HG03432 (cell line): ENCODE data around the gene STK4.

Experiments used
- ATAC-seq: cut with Tn5 transposase; IDR thresholded peaks from one replicate; pipeline ENCODE4 v1.9.1; 2021; ENCODE audit warnings: mild to moderate bottlenecking, moderate library complexity; ENCODE audit not compliant: unreplicated experiment

STK4 gene

DNA sequence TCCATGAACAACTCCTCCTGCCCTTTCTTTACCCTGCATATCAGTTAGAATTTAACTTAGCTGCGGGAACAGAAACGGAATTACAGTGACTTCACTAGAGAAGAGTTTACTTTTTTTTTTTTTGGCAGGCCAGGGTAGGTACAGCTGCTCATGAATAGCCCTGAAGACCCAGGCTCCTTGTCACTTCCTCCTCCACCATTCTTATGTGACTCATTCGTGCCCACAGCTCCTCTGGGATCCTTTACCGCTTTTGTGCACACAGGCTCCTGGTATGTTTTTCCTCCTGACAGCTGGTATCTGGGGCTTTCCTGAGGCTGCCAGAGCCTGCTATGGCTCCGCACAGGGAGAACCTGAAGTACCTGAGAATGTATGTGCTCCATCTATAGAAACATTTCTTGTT, 138.5 kb downstream of the STK4 start:
- ATAC-seq = no peak

DNA sequence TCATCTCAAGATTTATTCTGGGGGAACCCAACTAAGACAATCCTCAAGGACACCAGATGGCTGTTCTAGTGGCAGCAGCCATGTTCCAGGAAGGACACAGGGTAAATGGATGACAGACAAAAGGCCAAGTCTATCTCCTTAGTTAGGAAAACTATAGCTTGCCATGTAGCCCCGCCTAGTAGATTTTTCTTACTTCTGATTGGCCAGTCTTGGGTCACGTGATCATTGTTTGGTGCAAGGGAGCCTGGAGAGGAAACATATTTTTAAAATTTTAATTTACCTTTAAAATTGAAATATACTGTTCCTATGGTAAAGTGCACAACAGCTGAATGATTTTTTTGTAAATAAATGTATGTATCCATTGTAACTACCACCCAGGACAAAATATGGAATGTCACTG, 139.0 kb downstream of the STK4 start:
- no peak for ATAC-seq

DNA sequence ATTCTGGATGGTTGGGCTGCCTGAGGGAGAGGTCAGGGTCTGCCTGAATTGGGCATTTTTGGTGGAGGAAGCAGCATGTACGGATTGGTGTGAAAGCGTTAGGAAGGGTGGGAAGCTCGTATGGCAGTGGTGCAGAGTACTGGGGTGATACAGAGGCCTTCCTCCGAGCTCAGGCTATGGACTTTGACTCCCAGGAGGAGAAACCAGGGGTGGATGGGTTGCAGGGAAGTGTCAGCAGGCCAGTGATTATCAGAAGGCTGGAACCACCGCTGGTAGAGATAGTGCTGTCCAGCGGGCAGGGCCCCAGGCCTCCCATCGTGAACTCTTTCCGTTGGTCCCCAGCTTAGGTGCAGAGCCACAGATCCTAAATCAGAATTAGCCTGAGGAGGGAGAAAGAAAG, 143.3 kb downstream of the STK4 start:
- ATAC-seq = no peak

DNA sequence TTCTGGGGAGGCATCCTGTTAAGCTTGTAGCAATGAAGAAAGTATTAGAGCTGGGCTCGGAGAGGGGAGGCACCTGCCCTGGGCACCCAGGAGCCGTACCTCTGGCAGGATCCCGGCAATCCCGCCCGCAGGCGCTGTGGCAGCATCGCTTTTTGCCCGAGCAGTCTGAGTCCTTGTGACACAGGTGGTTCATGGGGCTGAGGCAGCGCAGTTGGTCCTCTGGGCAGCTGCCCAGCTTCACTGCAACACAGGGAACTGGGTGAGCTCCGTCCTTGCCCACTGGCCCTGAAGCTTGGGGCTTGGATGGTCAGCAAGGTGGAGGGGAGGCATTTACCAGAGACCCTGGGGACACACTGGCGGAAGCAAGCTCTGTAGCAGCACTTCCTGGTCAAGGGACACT, 144.0 kb downstream of the STK4 start:
- no peak for ATAC-seq

DNA sequence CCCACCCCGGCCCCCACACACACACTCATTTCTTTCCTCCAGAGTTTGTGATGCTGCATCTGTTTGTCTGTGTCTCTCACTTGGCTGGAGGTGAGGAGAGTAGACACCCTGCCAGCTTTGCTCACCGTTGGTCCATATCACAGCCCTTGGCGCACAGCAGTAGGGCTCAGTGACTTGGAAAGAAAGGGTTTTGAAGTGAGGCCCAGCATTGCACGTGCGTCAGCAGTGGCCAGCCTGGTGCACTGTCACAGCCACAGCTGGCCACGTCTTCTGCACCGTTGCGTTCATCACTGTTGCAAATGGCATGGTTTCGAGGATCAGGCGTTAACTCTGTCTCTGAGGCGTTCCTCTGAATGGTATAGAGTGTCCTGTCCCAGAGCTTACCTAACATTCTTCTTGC, 145.0 kb downstream of the STK4 start:
- no peak for ATAC-seq

DNA sequence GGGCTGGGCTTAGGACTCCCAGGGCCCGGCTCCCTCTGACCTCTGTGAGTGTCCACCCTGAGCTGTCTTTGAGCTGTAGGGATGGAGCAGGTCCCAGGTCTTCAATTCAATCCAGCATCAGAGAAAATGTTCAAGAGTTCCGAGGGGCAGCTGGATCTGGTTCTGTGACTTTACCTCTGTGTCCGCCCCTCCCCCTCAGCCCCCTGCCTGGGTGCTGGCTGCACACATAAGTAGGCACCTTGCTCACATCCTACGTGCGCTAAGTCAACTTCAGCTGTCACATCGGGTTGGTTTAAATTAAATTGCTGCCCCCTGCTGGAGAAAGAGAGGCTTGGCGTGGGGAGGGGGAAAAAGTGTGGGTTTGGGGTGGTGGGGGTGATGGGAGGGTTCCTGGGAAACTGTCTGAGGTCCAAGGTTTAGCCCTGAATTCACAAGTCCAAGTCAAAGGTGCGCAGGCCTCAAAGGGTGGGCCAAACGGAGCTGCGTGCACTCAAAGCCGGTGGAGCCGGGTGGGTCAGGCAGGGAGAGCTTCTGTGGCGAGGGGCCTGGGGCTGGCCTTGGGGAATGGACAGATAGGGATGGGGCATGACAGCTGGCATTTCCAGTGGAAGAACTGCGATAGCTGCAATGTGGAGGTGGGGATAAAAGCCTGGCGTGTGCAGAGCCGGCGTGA, 145.6 kb downstream of the STK4 start:
- no peak for ATAC-seq

DNA sequence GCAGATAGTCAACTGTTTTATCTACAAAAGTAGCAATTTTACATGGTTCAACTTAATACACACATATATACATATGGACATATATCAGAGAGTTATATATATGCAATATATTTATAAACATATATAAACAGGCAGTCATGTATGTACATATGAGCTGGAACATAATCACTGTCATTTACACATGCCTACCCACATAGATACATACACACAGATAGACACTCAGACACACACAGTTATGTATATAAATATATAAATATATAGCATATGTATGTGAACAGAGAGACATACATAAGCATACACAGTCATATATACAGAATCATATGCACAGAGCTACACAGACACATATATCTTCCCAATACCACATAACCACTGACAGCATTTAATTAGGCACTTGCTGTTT, 146.4 kb downstream of the STK4 start:
- no peak for ATAC-seq

DNA sequence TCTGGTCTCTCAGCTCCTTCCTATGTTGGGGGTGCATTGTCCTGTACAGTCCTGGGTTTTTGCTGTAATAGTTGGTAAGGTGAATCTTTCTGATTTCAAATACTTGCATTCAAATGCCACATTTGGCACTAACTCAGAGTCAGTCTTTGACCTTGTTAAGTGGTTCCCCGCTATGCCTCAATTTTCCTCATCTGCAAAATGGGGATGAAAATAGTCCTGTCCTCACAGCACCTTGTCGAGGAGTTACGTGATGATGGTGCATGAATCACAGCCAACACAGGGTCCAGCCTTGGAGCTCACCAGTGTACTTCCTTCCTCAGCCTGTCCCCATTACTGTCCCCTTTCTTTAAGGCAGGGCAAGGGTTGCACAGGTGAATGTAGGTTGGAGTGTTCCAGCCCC, 147.6 kb downstream of the STK4 start:
- no peak for ATAC-seq

DNA sequence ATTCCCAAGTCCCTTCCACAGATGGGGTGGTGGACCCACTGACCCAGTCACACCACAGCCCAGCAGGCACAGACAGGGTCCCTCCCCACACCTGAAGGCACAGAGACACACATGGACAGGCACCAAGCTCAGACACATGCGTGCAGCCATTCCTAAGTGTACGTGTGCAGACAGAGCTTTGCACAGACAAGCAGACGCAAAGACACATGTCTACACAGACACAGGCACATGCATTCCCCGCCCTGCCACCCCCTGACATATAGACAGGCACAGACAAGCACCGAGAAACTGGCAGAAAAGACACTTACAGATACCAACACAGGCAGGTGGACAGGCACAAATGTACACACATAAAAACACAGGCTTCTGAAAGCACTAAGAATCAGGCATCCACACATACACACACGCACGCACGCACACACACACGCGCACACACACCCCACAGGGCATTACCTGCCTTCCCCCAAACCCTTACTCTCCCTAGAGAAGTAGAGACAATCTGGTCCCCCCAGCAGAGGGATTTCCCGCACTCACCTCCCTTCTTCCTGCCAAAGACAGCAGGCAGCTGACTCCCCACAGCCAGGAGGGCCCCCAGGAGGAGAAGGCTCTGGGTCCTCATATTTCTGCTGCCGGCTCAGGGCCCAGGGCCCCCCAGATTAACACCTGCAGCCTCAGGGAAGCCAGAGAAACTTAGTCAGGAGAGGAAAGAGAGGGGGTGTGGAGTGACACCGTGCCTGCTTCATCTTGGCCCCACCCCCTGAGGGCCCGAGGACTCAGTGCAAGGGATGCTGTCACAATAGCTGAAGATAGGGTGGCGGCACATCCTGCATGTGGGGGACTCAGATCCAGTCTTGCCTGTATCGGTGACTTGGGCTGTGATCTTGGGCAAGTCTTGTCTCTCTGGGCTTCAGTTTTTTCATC, 148.4 kb downstream of the STK4 start, which contains the start of gene WFDC5:
Gene WFDC5, minus strand, starts transcription at position 710 of the 921 bp plus-strand sequence. Its CDS starts 91 bp downstream, at position 619.
- ATAC-seq = no peak

DNA sequence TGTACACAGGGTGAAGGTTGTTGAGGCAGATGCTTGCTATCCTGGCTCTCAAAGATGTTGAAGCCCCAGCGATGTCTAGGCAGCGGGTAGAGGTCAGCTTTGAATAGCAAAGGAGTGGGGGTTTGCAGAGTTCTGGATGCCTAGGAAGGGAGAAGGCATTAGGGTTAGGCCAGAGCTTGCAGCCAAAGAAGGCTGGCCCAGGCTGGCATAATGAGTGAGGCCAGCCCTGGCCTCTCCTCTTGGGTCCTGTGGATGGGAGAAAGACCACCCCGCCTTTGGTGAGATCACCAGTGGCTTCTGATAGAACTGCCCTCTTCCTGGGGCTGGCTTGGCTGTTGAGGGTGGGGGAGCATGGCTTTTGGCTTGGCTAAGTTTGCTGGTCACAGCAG, 149.1 kb downstream of the STK4 start:
- ATAC-seq = no peak

DNA sequence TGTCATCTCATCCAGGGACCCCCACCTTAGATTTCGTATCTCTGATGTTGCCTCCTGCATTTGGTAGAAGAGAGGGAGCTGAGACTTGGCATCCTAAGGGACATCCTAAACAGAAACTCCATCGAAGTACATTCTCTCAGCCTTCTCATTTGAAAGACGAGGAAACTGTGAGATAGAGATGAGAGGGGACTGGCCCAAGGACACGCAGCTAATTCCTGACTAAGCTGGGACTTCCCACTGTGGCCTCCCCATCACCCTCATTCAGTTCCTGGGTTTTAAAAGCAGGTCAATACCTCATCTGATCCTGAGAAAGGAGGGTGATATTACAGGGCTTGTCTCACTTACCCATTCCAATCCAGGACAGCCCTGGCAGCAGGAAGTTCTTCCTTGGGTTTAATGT, 149.5 kb downstream of the STK4 start:
- no peak for ATAC-seq

DNA sequence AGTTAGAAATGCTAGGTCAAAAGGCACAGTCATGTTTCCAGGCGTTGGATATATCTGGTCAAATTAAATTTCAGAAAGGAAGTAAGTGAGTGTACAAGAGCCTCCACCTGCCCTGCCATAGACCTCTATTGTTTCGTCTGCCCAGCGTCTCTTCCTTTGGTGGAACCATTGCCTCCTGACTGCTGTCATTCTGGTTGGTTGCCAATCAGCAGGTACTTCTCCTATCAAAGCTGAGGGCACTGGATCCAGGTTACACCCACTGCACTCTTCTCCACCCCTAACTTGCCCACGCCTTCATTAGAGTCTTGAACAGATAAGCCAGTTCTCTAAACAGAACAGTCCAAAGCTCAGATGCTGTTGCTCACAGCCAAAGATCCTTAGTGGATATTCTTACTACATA, 151.3 kb downstream of the STK4 start:
- no peak for ATAC-seq

DNA sequence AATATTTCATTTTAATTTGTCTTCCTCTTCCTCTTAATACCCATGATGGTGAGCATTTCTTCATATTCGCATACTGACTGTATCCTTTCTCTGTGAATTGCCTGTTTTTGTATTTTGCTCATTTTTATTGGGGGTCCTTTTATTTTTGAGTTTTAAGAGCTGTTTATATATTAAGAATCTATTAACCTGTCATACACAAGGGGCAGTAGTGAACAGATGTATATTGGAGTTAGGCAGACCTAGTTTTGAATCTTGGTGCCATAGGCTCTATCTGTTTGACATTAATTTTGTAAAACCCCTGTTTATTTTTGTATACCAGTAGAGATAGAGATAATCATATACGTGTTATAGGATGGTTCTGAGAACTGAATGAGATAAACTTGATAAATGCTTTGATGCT, 151.7 kb downstream of the STK4 start:
- no peak for ATAC-seq

DNA sequence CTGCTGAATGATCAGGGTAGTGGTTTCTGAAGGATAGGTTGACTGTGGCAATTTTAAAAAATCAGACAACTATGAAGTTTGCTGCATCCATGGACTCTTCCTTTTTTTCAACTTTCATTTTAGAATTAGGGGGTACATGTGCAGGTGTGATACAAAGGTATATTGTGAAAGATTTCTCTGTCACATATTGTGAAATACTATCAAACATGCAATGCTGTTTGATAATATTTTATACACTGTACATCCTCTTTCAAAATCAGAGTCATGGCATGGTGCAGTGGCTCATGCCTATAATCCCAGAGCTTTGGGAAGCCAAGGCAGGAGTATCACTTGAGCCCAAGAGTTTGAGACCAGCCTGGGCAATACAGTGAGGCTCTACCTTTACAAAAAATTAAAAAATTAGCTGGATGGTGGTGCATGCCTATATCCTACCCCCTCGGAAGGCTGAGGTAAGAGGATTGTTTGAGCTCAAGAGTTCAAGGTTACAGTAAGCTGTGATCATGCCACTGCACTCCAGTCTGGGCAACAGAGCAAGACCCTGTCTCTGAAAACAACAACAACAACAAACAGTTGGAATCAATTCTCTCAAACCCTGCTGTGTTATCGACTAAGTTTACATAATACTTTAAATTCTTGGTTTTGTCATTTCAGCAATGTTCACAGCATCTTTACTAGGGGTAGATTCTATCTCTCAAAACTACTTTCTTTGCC, 153.4 kb downstream of the STK4 start:
- ATAC-seq = no peak

DNA sequence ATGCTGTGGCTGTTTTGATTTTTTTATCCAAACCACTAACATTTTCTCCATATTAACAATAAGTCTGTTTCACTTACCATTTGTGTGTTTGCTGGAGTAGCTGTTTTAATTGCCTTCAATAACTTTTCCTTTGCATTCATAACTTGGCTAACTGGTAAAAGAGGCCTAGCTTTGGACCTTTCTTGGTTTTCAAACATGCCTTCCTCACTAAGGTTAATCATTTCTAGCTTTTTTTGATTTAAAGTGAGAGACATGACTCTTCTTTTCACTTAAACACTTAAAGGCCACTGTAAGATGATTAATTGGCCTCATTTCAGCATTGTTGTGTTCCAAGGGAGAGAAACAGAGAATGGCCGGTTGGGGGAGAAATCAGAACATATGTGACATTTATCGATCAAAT, 155.1 kb downstream of the STK4 start:
- no peak for ATAC-seq

DNA sequence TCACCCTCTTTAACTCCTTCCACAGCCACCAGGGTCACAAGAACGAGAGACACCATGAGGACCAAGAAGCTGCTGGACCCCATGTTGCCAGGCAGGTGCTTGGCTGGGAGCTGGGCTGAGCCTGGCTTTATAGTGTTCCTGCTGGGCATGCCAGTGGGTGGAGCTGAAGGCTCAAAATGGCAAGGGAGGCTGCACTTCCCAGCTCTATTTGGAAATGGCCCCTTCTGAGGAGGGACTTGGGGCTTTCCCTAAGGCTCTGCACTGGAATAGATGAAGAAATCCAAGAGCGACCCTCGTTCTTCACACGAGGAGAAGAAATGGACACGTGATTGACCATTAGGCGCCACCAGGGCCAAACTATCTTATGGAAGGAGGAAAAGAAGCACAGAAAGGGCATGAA, 158.1 kb downstream of the STK4 start, which contains the start of gene WFDC12:
Gene WFDC12, minus strand, starts transcription at position 101 of the 400 bp plus-strand sequence. Its CDS starts 18 bp downstream, at position 83.
- no peak for ATAC-seq

DNA sequence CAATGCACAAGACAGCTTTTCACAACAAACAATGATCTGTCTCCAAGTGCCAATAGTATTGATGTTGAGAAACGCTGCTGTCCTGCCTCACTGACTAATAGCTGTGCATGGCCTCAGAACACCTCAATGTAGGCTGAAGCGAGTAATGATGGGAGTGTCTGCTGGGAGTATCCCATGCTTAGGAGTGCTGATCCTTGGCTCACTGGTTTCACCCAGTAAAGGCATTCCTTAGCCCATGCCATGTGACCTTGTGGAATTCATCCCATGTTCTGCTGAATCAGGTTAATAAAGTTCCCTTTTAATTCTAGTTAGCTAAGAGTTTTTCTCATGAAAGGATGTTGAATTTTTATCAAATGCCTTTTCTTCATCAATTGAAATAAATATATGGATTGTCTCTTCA, 161.8 kb downstream of the STK4 start:
- ATAC-seq = no peak
